Natural killer cell (primary cell): ENCODE measurements around the gene POU2F1. TPM values are rescaled to one million over a fixed set of nuclear protein-coding genes. Genes with fewer than 3 reads are reported as not detected.

ENCODE experiments used
- ATAC-seq, 3 donors: fragments of 150-1000 bp in 2 of 3; fragments of 200-7000 bp in 1 of 3; cut with Tn5 transposase; 1 replicate in 1 of 3; 2 replicates in 2 of 3; pipeline ENCODE4 v1.10.0; 2021; ENCODE audit warnings: mild to moderate bottlenecking in 2 of 3, moderate library complexity in 2 of 3
- DNase-seq, 2 donors: peaks; one replicate each; pipeline versions ENCODE4 v3.0.0 to v3.0.0-alpha.2; 2013 to 2021; ENCODE audit warnings: mixed read lengths in 1 of 2
- H3K27ac ChIP-seq: one replicate; pipeline ENCODE4 v1.5.1; 2013; ENCODE audit warnings: mild to moderate bottlenecking, low read length
- H3K27me3 ChIP-seq: one replicate; pipeline ENCODE4 v1.6.1; 2013; ENCODE audit warnings: low read length; ENCODE audit not compliant: control insufficient read depth, insufficient read depth
- H3K36me3 ChIP-seq: one replicate; pipeline ENCODE4 v1.6.1; 2013; ENCODE audit warnings: low read length; ENCODE audit not compliant: control insufficient read depth, insufficient read depth
- H3K4me1 ChIP-seq: one replicate; pipeline ENCODE4 v1.6.1; 2013; ENCODE audit warnings: low read length; ENCODE audit not compliant: control insufficient read depth, insufficient read depth
- H3K4me3 ChIP-seq: one replicate; pipeline ENCODE4 v1.5.1; 2013; ENCODE audit warnings: low read length
- H3K9me3 ChIP-seq: one replicate; pipeline ENCODE4 v1.6.1; 2013; ENCODE audit warnings: low read length; ENCODE audit not compliant: control insufficient read depth, insufficient read depth
- H3K27ac Mint-ChIP-seq, 2 donors: one replicate each; pipeline ENCODE4 v1.8.0; 2022; ENCODE audit warnings: mild to moderate bottlenecking in 2 of 2, mixed read lengths in 2 of 2, moderate library complexity in 1 of 2
- H3K27me3 Mint-ChIP-seq, 2 donors: one replicate each; pipeline ENCODE4 v1.8.0; 2022; ENCODE audit warnings: low read depth in 2 of 2, mixed read lengths in 2 of 2
- H3K36me3 Mint-ChIP-seq: one replicate; pipeline ENCODE4 v1.8.0; 2022; ENCODE audit warnings: mixed read lengths
- H3K4me1 Mint-ChIP-seq, 2 donors: one replicate each; pipeline ENCODE4 v1.8.0; 2022; ENCODE audit warnings: mixed read lengths in 2 of 2
- H3K4me3 Mint-ChIP-seq: one replicate; pipeline ENCODE4 v1.8.0; 2022; ENCODE audit warnings: mild to moderate bottlenecking, moderate library complexity, mixed read lengths
- H3K9me3 Mint-ChIP-seq, 2 donors: one replicate each; pipeline ENCODE4 v1.8.0; 2022; ENCODE audit warnings: mixed read lengths in 2 of 2
- WGBS: methylation state at CpG from one replicate; pipeline ENCODE4 v1.1.7; 2013; ENCODE audit warnings: missing lambda C conversion rate; ENCODE audit not compliant: insufficient coverage; 5-methylcytosine and 5-hydroxymethylcytosine counted together
- intact Hi-C: fragments of 100-400 bp; cut with micrococcal nuclease; formaldehyde crosslinking; loops from one replicate; pipeline ENCODE4 v1.14.2; 2022
- total RNA-seq, 4 donors: library from RNA; stranded (reverse); fragments of 120-200 nt in 1 of 4; gene quantifications; one replicate each; pipeline versions ENCODE4 v1.2.3 to v1.2.4, GENCODE V29; 2013 to 2022
- TF ChIP-seq, protein P1 (sequence below): fragments of 200-600 bp; IDR thresholded peaks from one replicate; pipeline ENCODE4 v1.8.0; 2022; ENCODE audit warnings: antibody characterized with exemption

Gene POU2F1
- total RNA-seq, 3 donors from 2014 or later (not counting 1 experiment from before 2014, with no cell fraction given), result 39.8 to 44.6 (median 40.9) TPM

- Mint-ChIP-seq H3K27ac (no peak overlapping the region), H3K36me3 (no peaks in the 10 kb centered on the region), H3K27me3 (no peaks in the 10 kb centered on the region), H3K4me3 (no peak overlapping the region), H3K9me3 (no peaks in the 10 kb centered on the region), H3K4me1 (peaks cover 13 to 14% of the 10 kb centered on the region in 2 donors)
- H3K4me3 ChIP-seq, result no peak overlapping the region
- no peak overlapping the region for H3K27ac ChIP-seq
- no peaks in the 10 kb centered on the region for H3K4me1 ChIP-seq
- WGBS, result 92% methylated on average over 1 of the region's 2 CpGs
- intact Hi-C loops, result no loop called here
- TF ChIP-seq, protein P1, sequence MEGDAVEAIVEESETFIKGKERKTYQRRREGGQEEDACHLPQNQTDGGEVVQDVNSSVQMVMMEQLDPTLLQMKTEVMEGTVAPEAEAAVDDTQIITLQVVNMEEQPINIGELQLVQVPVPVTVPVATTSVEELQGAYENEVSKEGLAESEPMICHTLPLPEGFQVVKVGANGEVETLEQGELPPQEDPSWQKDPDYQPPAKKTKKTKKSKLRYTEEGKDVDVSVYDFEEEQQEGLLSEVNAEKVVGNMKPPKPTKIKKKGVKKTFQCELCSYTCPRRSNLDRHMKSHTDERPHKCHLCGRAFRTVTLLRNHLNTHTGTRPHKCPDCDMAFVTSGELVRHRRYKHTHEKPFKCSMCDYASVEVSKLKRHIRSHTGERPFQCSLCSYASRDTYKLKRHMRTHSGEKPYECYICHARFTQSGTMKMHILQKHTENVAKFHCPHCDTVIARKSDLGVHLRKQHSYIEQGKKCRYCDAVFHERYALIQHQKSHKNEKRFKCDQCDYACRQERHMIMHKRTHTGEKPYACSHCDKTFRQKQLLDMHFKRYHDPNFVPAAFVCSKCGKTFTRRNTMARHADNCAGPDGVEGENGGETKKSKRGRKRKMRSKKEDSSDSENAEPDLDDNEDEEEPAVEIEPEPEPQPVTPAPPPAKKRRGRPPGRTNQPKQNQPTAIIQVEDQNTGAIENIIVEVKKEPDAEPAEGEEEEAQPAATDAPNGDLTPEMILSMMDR, result no peak
- no peaks in the 10 kb centered on the region for H3K9me3 ChIP-seq
- ATAC-seq, result no peak
- DNase-seq, result no peak
- peaks cover 11% of the 10 kb centered on the region for H3K36me3 ChIP-seq
- H3K27me3 ChIP-seq, result no peaks in the 10 kb centered on the region
Observed at GRCh38 chr1:167364826-167365225, 144.1 kb downstream of the POU2F1 start.

GRCh38 chr1:167365360-167365759, 144.7 kb downstream of the POU2F1 start:
- WGBS, result 97% methylated on average over 2 of the region's 2 CpGs

GRCh38 chr1:167367705-167368104, 147.0 kb downstream of the POU2F1 start:
- no peaks in the 10 kb centered on the region for H3K36me3 Mint-ChIP-seq
- no peak overlapping the region for H3K27ac Mint-ChIP-seq
- H3K4me3 Mint-ChIP-seq, result no peak overlapping the region
- no peaks in the 10 kb centered on the region for H3K27me3 ChIP-seq
- H3K27me3 Mint-ChIP-seq, result no peaks in the 10 kb centered on the region
- no peak overlapping the region for H3K27ac ChIP-seq
- ATAC-seq, result no peak
- no peak for DNase-seq
- peaks cover 11% of the 10 kb centered on the region for H3K36me3 ChIP-seq
- H3K4me3 ChIP-seq, result no peak overlapping the region
- intact Hi-C loops, result no loop called here
- H3K9me3 ChIP-seq, result no peaks in the 10 kb centered on the region
- H3K4me1 ChIP-seq, result no peaks in the 10 kb centered on the region
- TF ChIP-seq, protein P1, result no peak
- H3K9me3 Mint-ChIP-seq, result no peaks in the 10 kb centered on the region
- WGBS, result 97% methylated on average over 4 of the region's 4 CpGs
- no peaks in the 10 kb centered on the region for H3K4me1 Mint-ChIP-seq

More at GRCh38 chr1:167365360-167365759, 144.7 kb downstream of the POU2F1 start:
- H3K36me3 Mint-ChIP-seq, result no peaks in the 10 kb centered on the region
- Histone ChIP-seq H3K27me3 (no peaks in the 10 kb centered on the region), H3K9me3 (no peaks in the 10 kb centered on the region), H3K4me3 (no peak overlapping the region), H3K4me1 (no peaks in the 10 kb centered on the region), H3K36me3 (peaks cover 11% of the 10 kb centered on the region), H3K27ac (no peak overlapping the region)
- TF ChIP-seq, protein P1, result no peak
- H3K4me3 Mint-ChIP-seq, result no peak overlapping the region
- ATAC-seq, result no peak
- no peak overlapping the region for H3K27ac Mint-ChIP-seq
- H3K4me1 Mint-ChIP-seq, result peaks cover 8 to 10% of the 10 kb centered on the region in 2 donors
- no peak for DNase-seq
- H3K27me3 Mint-ChIP-seq, result no peaks in the 10 kb centered on the region
- no peaks in the 10 kb centered on the region for H3K9me3 Mint-ChIP-seq
- intact Hi-C loops, result no loop called here

DNA sequence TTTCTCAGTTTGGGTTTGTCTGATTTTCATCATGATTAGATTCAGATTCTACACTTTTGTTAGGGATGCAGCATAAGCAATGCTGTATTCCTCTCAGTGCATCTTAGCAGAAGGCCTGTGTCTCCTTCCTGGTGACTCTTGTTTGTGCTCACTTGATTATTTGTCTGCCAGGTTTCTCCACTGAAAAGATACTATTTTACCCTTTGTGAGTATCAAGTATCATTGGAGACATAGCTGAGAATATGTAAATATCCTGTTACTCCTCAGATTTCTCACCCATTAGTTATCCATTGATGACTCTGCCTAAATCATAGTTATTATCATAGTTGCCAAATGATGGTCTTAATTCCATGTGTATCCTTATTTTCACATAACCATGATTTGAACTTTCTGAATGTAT, 148.5 kb downstream of the POU2F1 start:
- TF ChIP-seq, protein P1, result no peak
- Mint-ChIP-seq H3K4me3 (no peak overlapping the region), H3K36me3 (no peaks in the 10 kb centered on the region), H3K4me1 (no peaks in the 10 kb centered on the region), H3K27me3 (no peaks in the 10 kb centered on the region), H3K27ac (no peak overlapping the region), H3K9me3 (no peaks in the 10 kb centered on the region)
- Histone ChIP-seq H3K27me3 (no peaks in the 10 kb centered on the region), H3K9me3 (no peaks in the 10 kb centered on the region), H3K4me3 (no peak overlapping the region), H3K4me1 (no peaks in the 10 kb centered on the region), H3K27ac (no peak overlapping the region), H3K36me3 (peaks cover 14% of the 10 kb centered on the region)
- DNase-seq (no peak), ATAC-seq (no peak)
- intact Hi-C loops, result no loop called here
